ENCODE measurements around the gene SPINT1.
A peak's percentile ranks its signal among the peaks of the same experiment; 100 is the strongest.

DNA sequence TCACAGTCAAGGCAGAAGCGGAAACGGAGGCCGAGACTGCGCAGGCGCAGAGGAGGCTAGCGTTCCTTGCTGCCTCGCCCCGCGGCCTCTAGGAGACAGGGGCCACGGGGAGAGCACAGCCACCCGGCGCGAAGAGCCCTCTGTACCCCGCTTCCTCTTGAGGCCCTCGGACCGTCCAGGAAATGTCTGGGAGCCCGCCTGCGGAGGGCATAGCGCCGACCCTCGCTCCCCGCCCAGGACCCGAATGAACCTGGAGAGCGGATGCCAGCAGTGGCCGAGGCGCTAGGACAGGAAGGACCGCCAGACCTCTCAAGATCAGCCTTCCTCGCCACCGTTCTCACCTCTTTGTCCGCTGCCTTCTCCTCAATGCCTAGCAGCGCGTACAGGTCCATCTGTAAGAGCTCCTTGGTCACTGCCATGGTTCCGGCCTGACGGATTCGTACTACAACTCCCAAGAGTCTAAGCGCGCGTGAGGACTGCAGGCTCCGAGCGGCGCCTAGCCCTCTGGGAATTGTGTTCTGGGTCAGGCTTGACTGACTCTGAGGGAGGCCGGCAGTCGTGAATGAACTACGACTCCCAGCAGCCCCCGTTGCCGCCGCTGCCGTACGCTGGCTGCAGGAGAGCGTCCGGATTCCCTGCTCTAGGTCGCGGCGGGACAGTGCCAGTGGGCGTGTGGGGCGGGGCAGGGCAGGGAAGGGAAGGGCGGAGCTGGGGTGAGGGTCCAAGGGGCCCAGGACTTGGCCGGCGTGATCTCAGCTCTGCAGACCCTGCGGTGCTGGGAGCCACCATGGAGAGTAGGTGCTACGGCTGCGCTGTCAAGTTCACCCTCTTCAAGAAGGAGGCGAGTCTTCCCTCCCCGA lies 36.6 kb upstream of the SPINT1 start, which contains the start of the genes DNAJC17 and ZFYVE19:
- TF ChIP-seq SP1 (IDR thresholded peaks at IDR 0.05) (no peak), NFRKB (IDR thresholded peaks at IDR 0.05) (no peak), FOXM1 (IDR thresholded peaks at IDR 0.05; ENCODE audit: borderline replicate concordance) (no peak), BHLHE40 (IDR thresholded peaks at IDR 0.05; ENCODE audit: borderline replicate concordance) (no peak), ELF4 (IDR thresholded peaks at IDR 0.05) (no peak), CTBP1 (IDR thresholded peaks at IDR 0.05; ENCODE audit: borderline replicate concordance) (no peak), L3MBTL2 (conservative IDR thresholded peaks at IDR 0.05) (no peak), SUZ12 (IDR thresholded peaks at IDR 0.05) (peak; percentile 63; the same call in 1 of the 2 replicates), TARDBP (IDR thresholded peaks at IDR 0.05) (no peak), LEF1 (IDR thresholded peaks at IDR 0.05; ENCODE audit: borderline replicate concordance) (no peak), HDGF (IDR thresholded peaks at IDR 0.05; ENCODE audit: borderline replicate concordance) (no peak)
- TF ChIP-seq, protein P1, sequence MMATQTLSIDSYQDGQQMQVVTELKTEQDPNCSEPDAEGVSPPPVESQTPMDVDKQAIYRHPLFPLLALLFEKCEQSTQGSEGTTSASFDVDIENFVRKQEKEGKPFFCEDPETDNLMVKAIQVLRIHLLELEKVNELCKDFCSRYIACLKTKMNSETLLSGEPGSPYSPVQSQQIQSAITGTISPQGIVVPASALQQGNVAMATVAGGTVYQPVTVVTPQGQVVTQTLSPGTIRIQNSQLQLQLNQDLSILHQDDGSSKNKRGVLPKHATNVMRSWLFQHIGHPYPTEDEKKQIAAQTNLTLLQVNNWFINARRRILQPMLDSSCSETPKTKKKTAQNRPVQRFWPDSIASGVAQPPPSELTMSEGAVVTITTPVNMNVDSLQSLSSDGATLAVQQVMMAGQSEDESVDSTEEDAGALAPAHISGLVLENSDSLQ (IDR thresholded peaks at IDR 0.05) = peak; percentile 46; the same call in 1 of the 2 replicates

Data from HEK293T (cell line).